HEK293 (cell line): ENCODE measurements around the gene MAGI2.

Experiments
- CTCF ChIP-seq: fragments of 450-650 bp; formaldehyde crosslinking; IDR thresholded peaks from 2 replicates; pipeline ENCODE4 v1.5.1; 2016; ENCODE audit warnings: missing biosample characterization, missing genetic modification characterization
- HOXA7 ChIP-seq: sonication (generic); formaldehyde crosslinking; IDR thresholded peaks from 2 replicates; pipeline ENCODE4 v1.8.1; 2022; ENCODE audit warnings: missing genetic modification reagents, borderline replicate concordance
- ZNF146 ChIP-seq: fragments of 450-650 bp; formaldehyde crosslinking; IDR thresholded peaks from 2 replicates; pipeline ENCODE4 v1.5.1; 2016; ENCODE audit warnings: missing biosample characterization, missing genetic modification characterization
- ZNF23 ChIP-seq: fragments of 450-650 bp; formaldehyde crosslinking; IDR thresholded peaks from 2 replicates; pipeline ENCODE4 v1.5.1; 2016; ENCODE audit warnings: missing biosample characterization, missing genetic modification characterization, borderline replicate concordance
- ZNF302 ChIP-seq: fragments of 450-650 bp; formaldehyde crosslinking; IDR thresholded peaks from 2 replicates; pipeline ENCODE4 v1.5.1; 2016; ENCODE audit warnings: missing biosample characterization, missing genetic modification characterization, low read depth
- ZNF629 ChIP-seq: fragments of 450-650 bp; formaldehyde crosslinking; IDR thresholded peaks from 2 replicates; pipeline ENCODE4 v1.5.1; 2017; ENCODE audit warnings: missing biosample characterization, missing genetic modification characterization
- TF ChIP-seq, protein P1 (sequence below): fragments of 450-650 bp; formaldehyde crosslinking; IDR thresholded peaks from 2 replicates; pipeline ENCODE4 v1.5.1; 2016; ENCODE audit warnings: missing biosample characterization, missing genetic modification characterization

GRCh38 chr7:79307376-79307775 lies 146.1 kb downstream of the MAGI2 start:
- no peak for TF ChIP-seq CTCF (tag by site-specific recombination)
- TF ChIP-seq ZNF146 (tag by site-specific recombination), result no peak
- TF ChIP-seq, protein P1, sequence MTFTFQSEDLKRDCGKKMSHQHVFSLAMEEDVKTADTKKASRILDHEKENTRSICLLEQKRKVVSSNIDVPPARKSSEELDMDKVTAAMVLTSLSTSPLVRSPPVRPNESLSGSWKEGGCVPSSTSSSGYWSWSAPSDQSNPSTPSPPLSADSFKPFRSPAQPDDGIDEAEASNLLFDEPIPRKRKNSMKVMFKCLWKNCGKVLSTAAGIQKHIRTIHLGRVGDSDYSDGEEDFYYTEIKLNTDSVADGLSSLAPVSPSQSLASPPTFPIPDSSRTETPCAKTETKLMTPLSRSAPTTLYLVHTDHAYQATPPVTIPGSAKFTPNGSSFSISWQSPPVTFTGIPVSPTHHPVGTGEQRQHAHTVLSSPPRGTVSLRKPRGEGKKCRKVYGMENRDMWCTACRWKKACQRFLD (tag by site-specific recombination), result no peak
- TF ChIP-seq ZNF23 (tag by site-specific recombination), result no peak
- TF ChIP-seq ZNF629 (tag by site-specific recombination), result no peak
- no peak for TF ChIP-seq HOXA7 (CRISPR knock-in tag)
- TF ChIP-seq ZNF302, result no peak
